ENCODE data around the gene PNCK.
A peak's percentile ranks its signal among the peaks of the same experiment; 100 is the strongest.

The PNCK gene

GRCh38 chrX:153657161-153657560 lies 16.5 kb downstream of the PNCK start:
- no peak for DNase-seq

GRCh38 chrX:153653556-153653955 lies 20.1 kb downstream of the PNCK start:
- DNase-seq: no peak

- peak; percentile 3 for DNase-seq
Measured at GRCh38 chrX:153651540-153652079, 22.0 kb downstream of the PNCK start.

GRCh38 chrX:153650959-153651358 lies 22.7 kb downstream of the PNCK start:
- no peak for DNase-seq

- peak; percentile 1 for DNase-seq
Measured at GRCh38 chrX:153649915-153650782, 23.5 kb downstream of the PNCK start.

- DNase-seq: peak; percentile 16
Measured at GRCh38 chrX:153649178-153649914, 24.3 kb downstream of the PNCK start.

GRCh38 chrX:153648358-153649177 lies 25.0 kb downstream of the PNCK start:
- DNase-seq: peak; percentile 2

- DNase-seq: peak; percentile 2
Measured at GRCh38 chrX:153647461-153648357, 25.9 kb downstream of the PNCK start.

GRCh38 chrX:153646620-153647373 lies 26.8 kb downstream of the PNCK start, which contains the start of gene DUSP9:
Gene DUSP9 (plus strand): TSS chrX:153647203. CDS start chrX:153647954, 751 bp downstream.
- peak; percentile 4 for DNase-seq

GRCh38 chrX:153645921-153646488 lies 27.6 kb downstream of the PNCK start:
- DNase-seq: peak; percentile 1

GRCh38 chrX:153645151-153645550 lies 28.5 kb downstream of the PNCK start:
- DNase-seq: peak; percentile 2

- peak; percentile 2 for DNase-seq
Measured at GRCh38 chrX:153644356-153645125, 29.1 kb downstream of the PNCK start.

GRCh38 chrX:153643431-153644351 lies 29.9 kb downstream of the PNCK start:
- no peak for DNase-seq

- no peak for DNase-seq
Measured at GRCh38 chrX:153642655-153643430, 30.8 kb downstream of the PNCK start.

GRCh38 chrX:153642051-153642654 lies 31.5 kb downstream of the PNCK start:
- DNase-seq: no peak

GRCh38 chrX:153641627-153642026 lies 32.0 kb downstream of the PNCK start:
- no peak for DNase-seq

Measured in activated gamma-delta T cell treated with Interleukin-2 at 50 U/mL for 16 hours (primary cell).